ENCODE measurements around the gene CAPN11.
A peak's percentile ranks its signal among the peaks of the same experiment; 100 is the strongest.

DNA sequence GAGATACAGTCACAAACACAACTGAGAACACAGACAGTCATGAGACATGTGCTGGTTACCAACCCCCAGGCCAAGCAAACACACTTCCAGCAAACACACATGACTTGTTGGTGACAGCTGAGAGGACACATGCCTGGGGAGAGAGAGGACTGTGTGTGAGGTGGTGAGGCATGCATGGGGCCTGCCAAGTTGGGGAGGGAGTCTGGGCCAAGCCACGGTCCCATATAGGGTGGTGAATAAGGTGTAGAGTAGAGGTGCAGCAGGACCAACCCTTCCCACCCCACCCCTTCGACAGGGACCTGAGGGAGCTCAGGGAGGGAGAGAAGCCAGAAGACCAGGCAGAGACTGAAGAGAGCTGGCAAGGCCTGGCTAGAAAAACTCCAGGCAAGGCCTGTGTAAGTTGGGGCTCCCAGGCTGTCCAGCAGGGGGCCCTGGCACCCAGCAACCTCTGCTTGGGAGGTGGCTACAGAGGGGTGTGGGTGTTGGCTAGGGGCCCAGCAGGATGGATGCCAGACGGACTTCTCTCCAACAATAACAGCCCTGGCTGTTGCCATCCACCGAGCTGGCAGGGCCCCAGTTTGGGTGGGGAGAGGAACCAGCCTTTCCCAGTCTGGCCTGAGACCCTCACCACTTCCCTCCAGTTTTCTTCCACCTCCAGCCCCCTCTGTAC is 62.8 kb downstream of the CAPN11 start:
- TF ChIP-seq, protein P1, sequence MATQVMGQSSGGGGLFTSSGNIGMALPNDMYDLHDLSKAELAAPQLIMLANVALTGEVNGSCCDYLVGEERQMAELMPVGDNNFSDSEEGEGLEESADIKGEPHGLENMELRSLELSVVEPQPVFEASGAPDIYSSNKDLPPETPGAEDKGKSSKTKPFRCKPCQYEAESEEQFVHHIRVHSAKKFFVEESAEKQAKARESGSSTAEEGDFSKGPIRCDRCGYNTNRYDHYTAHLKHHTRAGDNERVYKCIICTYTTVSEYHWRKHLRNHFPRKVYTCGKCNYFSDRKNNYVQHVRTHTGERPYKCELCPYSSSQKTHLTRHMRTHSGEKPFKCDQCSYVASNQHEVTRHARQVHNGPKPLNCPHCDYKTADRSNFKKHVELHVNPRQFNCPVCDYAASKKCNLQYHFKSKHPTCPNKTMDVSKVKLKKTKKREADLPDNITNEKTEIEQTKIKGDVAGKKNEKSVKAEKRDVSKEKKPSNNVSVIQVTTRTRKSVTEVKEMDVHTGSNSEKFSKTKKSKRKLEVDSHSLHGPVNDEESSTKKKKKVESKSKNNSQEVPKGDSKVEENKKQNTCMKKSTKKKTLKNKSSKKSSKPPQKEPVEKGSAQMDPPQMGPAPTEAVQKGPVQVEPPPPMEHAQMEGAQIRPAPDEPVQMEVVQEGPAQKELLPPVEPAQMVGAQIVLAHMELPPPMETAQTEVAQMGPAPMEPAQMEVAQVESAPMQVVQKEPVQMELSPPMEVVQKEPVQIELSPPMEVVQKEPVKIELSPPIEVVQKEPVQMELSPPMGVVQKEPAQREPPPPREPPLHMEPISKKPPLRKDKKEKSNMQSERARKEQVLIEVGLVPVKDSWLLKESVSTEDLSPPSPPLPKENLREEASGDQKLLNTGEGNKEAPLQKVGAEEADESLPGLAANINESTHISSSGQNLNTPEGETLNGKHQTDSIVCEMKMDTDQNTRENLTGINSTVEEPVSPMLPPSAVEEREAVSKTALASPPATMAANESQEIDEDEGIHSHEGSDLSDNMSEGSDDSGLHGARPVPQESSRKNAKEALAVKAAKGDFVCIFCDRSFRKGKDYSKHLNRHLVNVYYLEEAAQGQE (IDR thresholded peaks at IDR 0.05; ENCODE audit: insufficient read depth in 1 of 2, low read depth in 2 of 2, low read length in 2 of 2), result no peak
- TF ChIP-seq POLR2AphosphoS5 (IDR thresholded peaks at IDR 0.05; ENCODE audit: low read depth, low read length) (no peak), TAF1 (IDR thresholded peaks at IDR 0.05; ENCODE audit: borderline replicate concordance, insufficient read depth, low read length) (no peak), FOXP2 (optimal IDR thresholded peaks at IDR 0.05; ENCODE audit: borderline replicate concordance, extremely low read depth, extremely low read length, insufficient read depth) (peak; percentile 24)

Data from PFSK-1 (cell line).